HG02642 (cell line): ENCODE results near the gene ZNF592.

Experiments used
- ATAC-seq: cut with Tn5 transposase; IDR thresholded peaks from one replicate; pipeline ENCODE4 v1.9.1; 2021; ENCODE audit warnings: mild to moderate bottlenecking; ENCODE audit not compliant: unreplicated experiment, poor library complexity

Gene ZNF592

DNA sequence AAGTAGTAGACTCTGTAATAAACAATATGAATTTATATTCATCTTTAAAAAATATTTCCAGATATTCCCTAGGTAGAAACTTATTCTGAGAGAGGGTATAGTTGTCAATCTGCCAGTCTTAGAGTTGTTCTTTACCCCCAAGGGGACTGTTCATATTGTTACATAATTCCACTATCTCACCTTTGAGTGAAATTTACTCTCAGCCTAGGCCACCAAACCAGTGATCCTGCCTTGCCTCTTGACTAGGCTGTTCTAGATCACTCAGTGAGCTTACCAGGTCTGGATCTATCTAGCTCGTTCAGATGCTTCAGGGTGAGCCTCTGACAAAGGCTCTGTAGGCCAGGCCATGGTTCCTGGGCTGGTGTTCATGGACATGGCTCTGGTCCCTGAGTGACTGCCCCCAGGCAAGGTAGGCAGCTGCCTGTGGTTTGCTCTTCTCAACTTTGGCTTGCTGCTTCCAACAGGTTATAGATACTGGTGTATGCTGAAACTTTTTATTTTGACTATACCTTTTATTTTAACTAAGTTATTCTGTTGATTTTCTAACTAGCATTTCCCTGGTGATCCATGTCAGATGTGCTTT lies 27.6 kb downstream of the ZNF592 start:
- ATAC-seq: no peak

DNA sequence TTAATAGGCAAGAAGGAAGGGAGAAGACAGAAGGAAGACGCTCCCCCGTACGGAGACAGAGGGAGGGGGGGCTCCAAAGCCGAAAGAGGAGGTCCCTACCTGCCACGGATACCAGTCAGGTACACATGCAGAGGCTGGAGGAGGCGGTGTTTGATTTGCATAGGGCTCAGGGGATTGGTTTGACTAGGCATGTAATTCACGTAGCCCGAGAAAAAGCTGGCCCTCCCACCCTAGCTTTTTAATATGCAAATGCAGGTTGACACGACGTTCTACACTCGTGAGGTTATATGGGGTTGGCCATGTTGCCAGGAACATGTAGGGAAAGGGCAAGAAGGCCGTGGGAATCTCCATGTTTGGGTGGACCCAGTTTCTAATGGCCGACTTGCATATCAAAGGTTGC lies 29.8 kb downstream of the ZNF592 start:
- ATAC-seq: no peak

DNA sequence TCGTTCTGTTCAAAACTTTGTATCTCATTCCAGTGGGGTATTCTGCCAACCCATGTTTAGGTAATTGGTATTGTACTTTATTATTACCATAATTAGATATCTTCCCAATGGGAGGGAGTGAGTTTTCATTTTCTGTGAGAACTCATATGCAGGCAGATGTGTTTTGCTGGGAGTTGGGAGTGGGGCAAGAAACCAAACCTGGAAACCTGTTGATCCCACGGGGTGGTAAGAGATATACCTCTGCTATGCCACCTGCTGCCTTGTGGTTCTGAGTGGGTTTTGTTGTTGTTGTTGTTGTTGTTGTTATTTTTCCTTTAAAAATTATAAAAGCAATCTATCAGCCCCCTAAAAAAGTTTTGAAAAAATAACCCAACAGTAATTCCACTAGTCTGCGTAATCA lies 32.1 kb downstream of the ZNF592 start:
- ATAC-seq: no peak

DNA sequence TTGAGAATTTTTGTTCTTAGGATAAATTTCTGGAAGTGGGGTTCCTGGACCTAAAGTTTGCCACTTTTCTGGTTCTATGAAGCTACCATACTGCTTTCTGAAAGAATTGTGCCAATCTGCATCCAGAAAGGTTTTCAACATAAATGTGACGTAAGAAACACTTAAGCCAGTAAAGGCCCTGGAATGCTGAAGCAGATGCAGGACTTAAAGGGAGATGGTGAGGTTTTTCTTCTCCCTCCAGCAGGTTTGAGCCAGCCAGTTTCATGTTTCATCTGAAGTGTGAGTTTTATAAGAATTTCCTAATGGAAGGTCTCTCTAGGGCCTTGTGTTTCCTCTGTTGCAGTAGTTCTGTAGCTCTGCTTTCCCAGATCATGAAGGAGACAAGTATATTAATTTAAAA lies 33.1 kb downstream of the ZNF592 start:
- no peak for ATAC-seq

DNA sequence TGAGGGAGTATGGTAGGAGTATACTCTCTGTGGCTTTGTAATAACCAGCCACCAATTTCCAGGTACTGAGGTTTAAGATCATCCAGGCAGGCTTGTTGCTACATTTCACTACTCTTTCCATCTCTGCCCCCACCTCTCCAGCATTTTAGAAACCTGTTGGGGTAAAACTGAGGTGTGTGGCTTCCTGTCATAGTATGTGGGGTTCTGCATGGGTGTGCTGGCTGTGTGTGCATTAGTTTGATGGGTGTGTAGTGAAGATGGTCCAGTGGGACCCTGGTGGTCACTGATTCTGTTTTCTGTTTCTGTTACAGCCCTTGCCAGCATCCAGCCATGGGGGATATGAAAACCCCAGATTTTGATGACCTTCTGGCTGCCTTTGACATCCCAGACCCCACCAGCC lies 34.0 kb downstream of the ZNF592 start:
- no peak for ATAC-seq

DNA sequence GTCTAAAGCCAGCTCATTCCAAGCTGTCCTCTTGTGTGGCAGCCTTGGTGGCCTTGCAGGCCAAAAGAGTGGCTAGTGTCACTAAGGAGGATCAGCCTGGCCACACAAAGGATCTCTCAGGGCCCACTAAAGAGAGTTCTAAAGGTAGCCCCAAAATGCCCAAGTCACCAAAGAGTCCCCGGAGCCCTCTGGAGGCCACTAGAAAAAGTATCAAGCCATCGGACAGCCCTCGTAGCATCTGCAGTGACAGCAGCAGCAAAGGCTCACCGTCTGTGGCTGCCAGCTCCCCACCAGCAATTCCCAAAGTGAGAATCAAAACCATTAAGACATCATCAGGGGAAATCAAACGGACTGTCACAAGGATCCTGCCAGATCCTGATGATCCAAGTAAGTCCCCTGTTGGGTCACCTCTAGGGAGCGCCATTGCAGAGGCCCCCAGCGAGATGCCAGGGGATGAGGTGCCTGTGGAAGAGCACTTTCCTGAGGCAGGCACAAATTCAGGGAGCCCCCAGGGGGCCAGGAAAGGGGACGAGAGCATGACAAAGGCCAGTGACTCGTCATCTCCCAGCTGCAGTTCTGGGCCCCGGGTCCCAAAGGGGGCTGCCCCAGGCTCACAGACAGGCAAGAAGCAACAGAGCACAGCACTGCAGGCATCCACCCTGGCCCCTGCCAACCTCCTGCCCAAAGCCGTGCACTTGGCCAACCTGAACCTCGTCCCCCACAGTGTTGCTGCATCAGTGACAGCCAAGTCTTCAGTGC lies 35.3 kb downstream of the ZNF592 start:
- no peak for ATAC-seq

DNA sequence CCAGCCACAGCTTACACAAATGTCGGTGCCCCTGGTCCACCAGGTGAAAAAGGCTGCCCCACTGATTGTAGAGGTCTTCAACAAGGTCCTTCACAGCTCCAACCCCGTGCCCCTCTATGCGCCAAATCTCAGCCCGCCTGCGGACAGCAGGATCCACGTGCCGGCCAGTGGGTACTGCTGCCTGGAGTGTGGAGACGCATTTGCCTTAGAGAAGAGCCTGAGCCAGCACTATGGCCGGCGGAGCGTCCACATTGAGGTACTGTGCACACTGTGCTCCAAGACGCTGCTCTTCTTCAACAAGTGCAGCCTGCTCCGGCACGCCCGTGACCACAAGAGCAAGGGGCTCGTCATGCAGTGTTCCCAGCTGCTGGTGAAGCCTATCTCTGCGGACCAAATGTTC lies 35.9 kb downstream of the ZNF592 start:
- ATAC-seq: no peak

DNA sequence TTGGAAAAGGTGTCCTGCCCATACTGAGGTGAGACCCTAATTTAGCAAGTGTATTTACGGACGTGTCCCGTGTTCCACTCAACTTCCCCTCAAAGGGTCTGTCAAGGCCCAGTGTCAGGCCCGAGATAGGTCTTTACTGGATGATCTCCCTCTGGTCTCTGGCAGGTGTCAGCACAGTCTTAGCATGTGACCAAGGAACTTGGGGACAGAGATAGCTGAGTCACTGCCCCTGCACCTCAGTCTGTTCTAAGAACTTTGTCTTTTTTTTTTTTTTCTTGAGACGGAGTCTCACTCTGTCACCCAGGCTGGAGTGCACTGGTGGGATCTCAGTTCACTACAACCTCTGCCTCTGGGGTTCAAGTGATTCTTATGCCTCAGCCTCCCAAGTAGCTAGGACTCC lies 36.7 kb downstream of the ZNF592 start:
- no peak for ATAC-seq

DNA sequence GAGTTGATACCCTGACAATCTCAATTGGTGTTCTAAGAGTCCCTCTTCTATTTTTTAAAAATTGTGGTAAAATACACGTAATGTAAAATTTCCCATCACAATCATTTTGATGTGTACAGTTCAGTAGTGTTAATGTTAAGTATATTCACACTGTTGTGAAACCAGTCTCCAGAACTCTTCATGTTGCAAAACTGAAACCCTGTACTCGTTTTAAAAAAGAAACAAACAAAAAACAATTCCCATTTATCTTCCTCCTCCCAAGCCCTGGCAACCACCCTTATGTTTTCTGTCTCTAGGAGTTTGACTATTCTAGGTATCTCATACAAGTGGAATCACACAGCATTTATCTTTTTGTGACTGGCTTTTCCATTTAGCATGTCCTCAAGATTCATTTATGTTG lies 40.1 kb downstream of the ZNF592 start:
- no peak for ATAC-seq

DNA sequence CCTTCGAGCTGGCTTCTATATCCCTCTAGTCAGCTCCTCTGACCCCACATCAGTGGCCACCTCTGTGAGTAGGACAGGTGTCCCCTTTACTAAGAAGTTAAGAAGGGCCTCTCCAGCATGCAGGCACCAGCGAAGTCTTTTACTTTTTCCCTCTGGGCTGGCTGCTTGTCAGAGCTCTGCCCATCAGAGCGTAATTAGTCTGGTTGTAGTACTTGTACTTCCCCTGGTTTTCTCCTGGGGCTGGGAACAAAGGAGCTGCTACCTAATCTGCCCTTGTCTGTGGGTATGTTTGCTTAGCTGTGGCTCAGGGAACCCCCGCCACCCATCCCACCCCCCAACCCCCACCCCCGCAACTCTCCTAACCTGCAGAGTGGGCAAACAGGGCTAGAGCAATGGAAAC lies 41.4 kb downstream of the ZNF592 start:
- ATAC-seq: no peak

DNA sequence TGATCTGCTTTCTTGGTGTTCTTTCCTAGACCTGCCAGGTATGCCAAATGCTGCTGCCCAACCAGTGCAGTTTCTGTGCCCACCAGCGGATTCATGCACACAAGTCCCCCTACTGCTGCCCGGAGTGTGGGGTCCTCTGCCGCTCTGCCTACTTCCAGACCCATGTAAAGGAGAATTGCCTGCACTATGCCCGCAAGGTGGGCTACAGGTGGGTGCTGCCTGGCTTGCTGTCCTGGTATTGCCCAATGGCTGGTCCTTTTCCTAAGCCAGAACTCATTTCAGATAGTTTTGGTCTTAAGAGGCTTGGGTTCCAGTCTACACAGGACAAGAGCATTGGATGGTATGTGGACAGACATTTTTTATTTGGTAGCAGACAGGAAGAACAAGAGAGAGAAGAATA lies 42.3 kb downstream of the ZNF592 start:
- no peak for ATAC-seq

DNA sequence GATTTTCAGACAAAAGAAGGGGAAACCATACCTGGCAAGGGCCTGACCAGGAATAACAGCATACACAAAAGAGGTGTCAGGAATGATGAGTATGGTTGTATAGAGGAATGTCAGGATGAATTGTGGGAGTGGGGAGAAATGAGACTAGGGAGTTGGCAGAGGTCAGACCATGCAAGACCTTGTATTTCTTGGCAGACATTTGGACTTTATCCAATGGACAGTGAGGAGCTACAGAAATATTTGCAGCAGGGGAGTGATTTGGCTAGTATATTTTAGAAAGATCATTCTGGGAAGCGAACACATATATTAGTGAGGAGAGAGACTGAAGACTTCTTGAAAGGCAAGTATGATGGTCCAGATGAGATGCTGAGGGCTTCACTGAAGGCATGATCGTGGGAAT lies 43.4 kb downstream of the ZNF592 start:
- no peak for ATAC-seq

DNA sequence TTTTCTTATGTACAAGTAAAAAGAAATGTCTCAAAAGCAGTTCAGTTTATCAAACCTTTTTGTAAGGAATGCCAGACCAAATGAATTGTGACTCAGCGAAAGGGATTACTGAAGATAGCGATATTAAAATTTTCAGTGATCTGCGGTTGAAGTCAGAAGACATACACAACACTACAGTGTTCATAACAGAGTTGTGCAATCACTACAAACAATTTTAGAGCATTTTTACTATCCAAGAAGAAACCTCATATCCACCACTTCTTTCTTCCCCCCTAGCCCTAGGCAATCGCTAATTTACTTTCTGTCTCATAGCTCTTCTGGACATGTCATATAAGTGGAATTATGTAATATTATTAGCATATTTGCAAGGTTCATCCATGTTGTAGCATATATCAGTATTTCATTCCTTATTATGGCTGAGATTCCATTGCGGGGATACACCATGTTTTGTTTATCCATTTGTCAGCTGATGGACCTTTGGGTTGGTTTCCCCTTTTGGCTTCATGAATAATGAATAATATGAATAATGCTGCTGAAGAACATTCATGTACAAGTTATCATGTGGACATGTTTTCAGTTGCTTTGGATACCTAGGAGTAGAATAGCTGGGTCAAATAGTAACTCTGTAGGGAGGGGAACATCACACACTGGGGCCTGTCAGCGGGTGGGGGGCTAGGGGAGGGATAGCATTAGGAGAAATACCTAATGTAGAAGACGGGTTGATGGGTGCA lies 45.2 kb downstream of the ZNF592 start:
- no peak for ATAC-seq

DNA sequence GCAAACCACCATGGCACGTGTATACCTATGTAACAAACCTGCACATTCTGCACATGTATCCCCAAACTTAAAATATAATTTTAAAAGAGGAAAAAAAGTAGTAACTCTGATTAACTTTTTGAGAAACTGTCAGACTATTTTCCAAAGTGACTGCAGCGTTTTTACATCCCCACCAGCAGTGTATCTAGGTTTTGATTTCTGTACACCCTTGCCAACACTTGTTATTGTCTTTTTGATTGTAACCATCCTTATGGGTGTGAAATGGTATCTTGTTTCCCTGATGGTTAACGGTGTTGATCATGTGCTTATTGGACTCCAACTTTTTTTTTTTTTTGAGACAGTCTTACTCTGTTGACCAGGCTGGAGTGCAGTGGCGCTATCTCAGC lies 45.8 kb downstream of the ZNF592 start:
- ATAC-seq: no peak

DNA sequence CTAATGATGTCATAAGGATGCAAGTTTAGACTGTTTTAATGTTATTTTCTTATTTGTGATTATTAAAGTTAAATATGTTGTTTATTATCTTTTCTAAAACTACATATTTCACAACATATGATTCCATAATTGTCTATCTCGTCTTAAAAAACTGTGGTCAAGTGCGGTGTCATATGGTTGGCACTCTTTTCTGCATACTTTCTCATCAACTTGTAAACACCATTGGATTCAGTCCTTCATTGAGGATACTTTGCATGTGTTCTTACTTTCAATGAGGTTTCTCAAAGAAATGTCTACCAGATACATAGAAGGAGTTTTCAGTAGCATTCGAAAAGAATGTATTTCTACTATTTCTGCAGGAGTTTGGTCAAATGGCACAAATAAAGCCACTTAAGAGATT lies 46.8 kb downstream of the ZNF592 start:
- no peak for ATAC-seq

DNA sequence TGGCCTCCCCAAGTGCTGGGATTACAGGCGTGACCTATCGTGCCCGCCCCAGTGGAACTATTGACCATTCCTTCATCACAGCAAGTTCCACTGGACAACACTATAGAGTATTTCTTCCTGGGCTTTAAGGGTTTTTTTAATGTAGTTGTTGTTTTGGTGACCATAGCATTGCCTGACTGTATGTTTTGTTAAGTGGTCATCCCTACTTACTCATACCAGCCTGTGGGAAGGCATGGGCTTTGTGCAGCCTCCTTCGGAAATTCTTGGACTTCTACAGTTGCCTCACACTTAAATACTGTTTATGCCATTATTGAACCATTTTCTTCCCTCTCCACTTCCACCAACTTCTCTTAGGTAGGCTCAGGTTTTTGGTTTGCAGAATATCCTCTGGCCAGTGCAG lies 48.8 kb downstream of the ZNF592 start:
- ATAC-seq: no peak

DNA sequence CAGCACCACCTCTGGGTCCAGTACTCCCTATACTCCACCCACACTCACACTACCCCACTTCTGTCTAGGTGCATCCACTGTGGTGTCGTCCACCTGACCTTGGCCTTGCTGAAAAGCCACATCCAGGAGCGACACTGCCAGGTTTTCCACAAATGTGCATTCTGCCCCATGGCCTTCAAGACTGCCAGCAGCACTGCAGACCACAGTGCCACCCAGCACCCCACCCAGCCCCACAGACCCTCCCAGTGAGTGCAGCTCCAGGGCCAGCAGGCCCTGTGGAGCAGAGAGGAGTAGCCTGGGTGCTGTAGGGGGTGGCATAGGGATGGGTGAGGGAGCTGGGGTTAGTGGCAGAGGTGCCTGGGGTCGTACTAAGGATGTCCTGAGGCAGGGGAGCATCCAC lies 49.4 kb downstream of the ZNF592 start:
- no peak for ATAC-seq

DNA sequence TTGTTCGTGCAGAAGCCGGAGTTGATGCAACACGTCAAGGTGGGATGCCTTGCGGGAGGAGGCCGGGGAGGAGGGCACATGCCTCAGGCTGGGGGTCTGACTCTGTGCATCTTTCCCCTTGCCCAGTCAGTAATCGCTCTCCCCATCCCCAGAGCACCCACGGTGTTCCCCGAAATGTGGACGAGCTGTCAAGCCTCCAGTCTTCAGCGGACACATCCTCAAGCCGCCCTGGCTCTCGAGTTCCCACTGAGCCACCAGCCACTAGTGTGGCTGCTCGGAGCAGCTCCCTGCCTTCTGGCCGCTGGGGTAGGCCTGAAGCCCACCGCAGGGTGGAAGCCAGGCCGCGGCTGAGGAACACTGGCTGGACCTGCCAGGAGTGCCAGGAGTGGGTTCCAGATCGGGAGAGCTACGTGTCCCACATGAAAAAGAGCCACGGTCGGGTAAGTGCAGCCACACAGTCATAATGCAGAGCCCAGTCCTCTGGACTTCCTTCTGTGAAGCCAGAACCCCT lies 50.1 kb downstream of the ZNF592 start:
- ATAC-seq: no peak

DNA sequence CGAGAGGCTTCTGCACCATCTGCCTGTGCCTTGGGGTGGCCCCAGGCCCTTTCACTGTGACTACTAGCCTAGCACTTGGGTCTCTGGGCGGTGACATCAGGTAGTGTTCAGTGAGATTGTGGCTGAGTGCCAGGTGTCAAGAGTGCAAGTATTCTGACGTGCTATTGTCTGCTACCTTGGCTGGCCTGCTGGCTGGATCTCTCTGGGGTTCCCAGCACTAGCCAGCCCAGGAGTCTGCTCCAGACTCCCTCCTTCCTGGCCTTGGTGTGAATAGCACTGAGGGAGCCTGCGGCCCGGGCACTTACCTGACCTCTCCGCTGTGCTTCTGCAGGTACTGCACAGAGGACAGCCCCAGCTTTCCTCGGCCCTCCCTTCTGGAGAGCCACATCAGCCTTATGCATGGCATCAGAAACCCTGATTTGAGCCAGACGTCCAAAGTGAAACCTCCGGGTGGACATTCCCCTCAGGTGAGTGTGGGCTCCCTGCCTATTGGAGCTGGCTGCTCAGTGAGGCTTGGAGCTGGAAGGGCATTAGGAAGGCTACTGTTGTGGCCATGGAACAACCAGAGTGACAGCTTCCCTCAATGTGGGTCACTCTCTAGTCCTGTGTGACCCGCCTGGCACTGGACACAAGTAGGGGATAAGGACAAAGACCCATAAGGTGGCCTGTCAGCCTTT lies 51.3 kb downstream of the ZNF592 start:
- no peak for ATAC-seq

DNA sequence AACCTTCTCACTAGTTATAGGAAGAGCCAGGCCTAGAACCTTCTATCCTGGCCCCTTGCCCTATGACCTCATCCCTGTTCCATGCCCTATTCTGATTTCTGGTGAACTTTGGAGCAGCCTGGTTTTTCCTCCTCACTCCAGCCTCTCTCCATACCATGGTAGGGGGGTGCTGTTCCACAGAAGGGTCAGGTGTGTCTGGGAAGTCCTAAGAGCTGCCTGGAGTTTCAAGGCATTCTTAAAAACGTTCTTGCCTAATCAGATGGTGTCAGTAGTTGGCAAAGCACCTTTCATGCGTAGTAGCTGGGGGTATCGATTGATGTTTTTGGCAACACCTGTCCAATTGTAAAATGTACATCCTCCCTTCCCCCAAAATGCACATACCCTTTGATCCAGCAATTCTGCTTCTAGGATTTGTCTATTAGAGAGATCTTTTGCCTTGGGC lies 52.0 kb downstream of the ZNF592 start:
- no peak for ATAC-seq
